ENCODE data around the gene COMMD1. TPM values are rescaled to one million over a fixed set of nuclear protein-coding genes. Genes with fewer than 3 reads are reported as not detected.
A peak's percentile ranks its signal among the peaks of the same experiment; 100 is the strongest.

The COMMD1 gene
- total and polyA plus RNA-seq, 2 experiments from 2014 or later = 54.9 to 83.7 TPM

DNA sequence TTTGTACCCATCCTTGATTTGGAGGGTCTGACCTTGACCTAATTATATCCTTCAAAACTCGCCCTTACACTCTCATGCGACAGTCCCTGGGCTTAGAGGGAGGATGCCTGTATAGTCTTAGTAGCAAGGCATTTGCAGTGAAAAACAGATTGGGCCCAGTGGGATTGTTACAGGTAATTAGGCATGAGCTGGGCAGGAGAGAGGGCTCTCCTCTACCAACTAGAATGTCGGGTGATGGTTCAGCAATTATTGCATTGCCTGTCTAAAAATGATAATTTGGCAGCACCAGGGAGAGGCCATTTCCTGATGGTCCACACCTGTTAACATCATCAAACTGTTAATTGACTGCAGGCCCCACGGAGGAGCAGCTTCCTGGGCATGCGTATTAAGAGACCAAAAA, 32.4 kb downstream of the COMMD1 start:
- peaks cover 9% of the 10 kb centered on the region; the same call in 2 of the 3 replicates for H3K4me1 Mint-ChIP-seq
- H4K20me1 ChIP-seq (replicated peaks; ENCODE audit: insufficient read depth) = no peaks in the 10 kb centered on the region
- no peak for TF ChIP-seq JUNB (IDR thresholded peaks at IDR 0.05; ENCODE audit: unreplicated experiment)
- no peak for TF ChIP-seq EZH2phosphoT487 (IDR thresholded peaks at IDR 0.05; ENCODE audit: unreplicated experiment)
- no peak for TF ChIP-seq CREB1 (CRISPR knock-in tag; IDR thresholded peaks at IDR 0.05; ENCODE audit: low read depth)
- no peak for TF ChIP-seq ZNF331 (CRISPR knock-in tag; IDR thresholded peaks at IDR 0.05; ENCODE audit: low read depth)
- TF ChIP-seq ZNF114 (CRISPR knock-in tag; IDR thresholded peaks at IDR 0.05) = no peak
- TF ChIP-seq, protein P1, sequence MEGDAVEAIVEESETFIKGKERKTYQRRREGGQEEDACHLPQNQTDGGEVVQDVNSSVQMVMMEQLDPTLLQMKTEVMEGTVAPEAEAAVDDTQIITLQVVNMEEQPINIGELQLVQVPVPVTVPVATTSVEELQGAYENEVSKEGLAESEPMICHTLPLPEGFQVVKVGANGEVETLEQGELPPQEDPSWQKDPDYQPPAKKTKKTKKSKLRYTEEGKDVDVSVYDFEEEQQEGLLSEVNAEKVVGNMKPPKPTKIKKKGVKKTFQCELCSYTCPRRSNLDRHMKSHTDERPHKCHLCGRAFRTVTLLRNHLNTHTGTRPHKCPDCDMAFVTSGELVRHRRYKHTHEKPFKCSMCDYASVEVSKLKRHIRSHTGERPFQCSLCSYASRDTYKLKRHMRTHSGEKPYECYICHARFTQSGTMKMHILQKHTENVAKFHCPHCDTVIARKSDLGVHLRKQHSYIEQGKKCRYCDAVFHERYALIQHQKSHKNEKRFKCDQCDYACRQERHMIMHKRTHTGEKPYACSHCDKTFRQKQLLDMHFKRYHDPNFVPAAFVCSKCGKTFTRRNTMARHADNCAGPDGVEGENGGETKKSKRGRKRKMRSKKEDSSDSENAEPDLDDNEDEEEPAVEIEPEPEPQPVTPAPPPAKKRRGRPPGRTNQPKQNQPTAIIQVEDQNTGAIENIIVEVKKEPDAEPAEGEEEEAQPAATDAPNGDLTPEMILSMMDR (conservative IDR thresholded peaks at IDR 0.05; ENCODE audit: low read depth in 2 of 2) = no peak
- TF ChIP-seq, protein P2, sequence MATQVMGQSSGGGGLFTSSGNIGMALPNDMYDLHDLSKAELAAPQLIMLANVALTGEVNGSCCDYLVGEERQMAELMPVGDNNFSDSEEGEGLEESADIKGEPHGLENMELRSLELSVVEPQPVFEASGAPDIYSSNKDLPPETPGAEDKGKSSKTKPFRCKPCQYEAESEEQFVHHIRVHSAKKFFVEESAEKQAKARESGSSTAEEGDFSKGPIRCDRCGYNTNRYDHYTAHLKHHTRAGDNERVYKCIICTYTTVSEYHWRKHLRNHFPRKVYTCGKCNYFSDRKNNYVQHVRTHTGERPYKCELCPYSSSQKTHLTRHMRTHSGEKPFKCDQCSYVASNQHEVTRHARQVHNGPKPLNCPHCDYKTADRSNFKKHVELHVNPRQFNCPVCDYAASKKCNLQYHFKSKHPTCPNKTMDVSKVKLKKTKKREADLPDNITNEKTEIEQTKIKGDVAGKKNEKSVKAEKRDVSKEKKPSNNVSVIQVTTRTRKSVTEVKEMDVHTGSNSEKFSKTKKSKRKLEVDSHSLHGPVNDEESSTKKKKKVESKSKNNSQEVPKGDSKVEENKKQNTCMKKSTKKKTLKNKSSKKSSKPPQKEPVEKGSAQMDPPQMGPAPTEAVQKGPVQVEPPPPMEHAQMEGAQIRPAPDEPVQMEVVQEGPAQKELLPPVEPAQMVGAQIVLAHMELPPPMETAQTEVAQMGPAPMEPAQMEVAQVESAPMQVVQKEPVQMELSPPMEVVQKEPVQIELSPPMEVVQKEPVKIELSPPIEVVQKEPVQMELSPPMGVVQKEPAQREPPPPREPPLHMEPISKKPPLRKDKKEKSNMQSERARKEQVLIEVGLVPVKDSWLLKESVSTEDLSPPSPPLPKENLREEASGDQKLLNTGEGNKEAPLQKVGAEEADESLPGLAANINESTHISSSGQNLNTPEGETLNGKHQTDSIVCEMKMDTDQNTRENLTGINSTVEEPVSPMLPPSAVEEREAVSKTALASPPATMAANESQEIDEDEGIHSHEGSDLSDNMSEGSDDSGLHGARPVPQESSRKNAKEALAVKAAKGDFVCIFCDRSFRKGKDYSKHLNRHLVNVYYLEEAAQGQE (IDR thresholded peaks at IDR 0.05; ENCODE audit: unreplicated experiment) = no peak
- H3K27me3 ChIP-seq (ENCODE audit: insufficient read depth) = no peaks in the 10 kb centered on the region
- H3K36me3 Mint-ChIP-seq (ENCODE audit: low read depth) = peaks cover 2% of the 10 kb centered on the region; the same call in 1 of the 3 replicates
- H3K4me3 ChIP-seq = no peak overlapping the region
- H3K79me2 ChIP-seq (replicated peaks; ENCODE audit: insufficient read depth) = no peaks in the 10 kb centered on the region
- ATAC-seq = no peak
- H3K36me3 ChIP-seq (ENCODE audit: insufficient read depth) = no peaks in the 10 kb centered on the region
- H3F3A ChIP-seq (replicated peaks; ENCODE audit: low read depth) = no peaks in the 10 kb centered on the region
- H3K9me3 Mint-ChIP-seq = no peaks in the 10 kb centered on the region
- no peak overlapping the region for H3K4me2 ChIP-seq
- no peak for DNase-seq (ENCODE audit: low spot score)
- no peak overlapping the region for H2AFZ ChIP-seq
- no peaks in the 10 kb centered on the region for H3K9me2 ChIP-seq (ENCODE audit: insufficient read depth)
- H3K27ac ChIP-seq (ENCODE audit: low read depth) = peak overlapping the region; percentile 41; the same call in 1 of the 2 replicates
- peaks cover 1% of the 10 kb centered on the region for H3K27me3 Mint-ChIP-seq (ENCODE audit: insufficient read depth, low read depth, poor library complexity)
- no peak overlapping the region for H3K27ac Mint-ChIP-seq
- no peaks in the 10 kb centered on the region; the same call in 1 of the 2 replicates for H3K4me1 ChIP-seq (ENCODE audit: insufficient read depth)
- H3K4me3 Mint-ChIP-seq = no peak overlapping the region

DNA sequence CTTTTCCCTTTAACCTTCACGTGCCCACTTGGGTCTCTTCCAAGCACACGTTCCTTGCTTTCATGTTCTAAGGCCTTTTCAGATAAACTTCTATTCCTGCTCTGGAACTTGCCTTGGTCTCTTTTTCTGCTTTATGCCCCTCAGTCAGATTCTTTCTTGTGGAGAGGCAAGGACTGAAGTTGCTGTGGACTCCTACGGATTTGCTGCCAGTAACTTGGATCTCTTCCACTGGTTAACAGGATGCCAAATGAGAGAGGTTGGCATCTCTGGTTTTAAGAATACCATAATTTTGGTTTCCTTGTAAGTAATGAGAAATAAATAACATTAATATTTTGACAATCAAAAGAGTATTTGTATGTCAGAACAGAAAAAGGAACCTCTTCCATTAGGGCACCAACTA, 33.0 kb downstream of the COMMD1 start:
- H3K27me3 ChIP-seq (ENCODE audit: insufficient read depth) = no peaks in the 10 kb centered on the region
- TF ChIP-seq EZH2phosphoT487 (IDR thresholded peaks at IDR 0.05; ENCODE audit: unreplicated experiment) (no peak), ZNF114 (CRISPR knock-in tag; IDR thresholded peaks at IDR 0.05) (no peak), CREB1 (CRISPR knock-in tag; IDR thresholded peaks at IDR 0.05; ENCODE audit: low read depth) (no peak), ZNF331 (CRISPR knock-in tag; IDR thresholded peaks at IDR 0.05; ENCODE audit: low read depth) (no peak), JUNB (IDR thresholded peaks at IDR 0.05; ENCODE audit: unreplicated experiment) (no peak), NANOG (IDR thresholded peaks at IDR 0.05; ENCODE audit: borderline replicate concordance) (no peak)
- TF ChIP-seq, protein P3, sequence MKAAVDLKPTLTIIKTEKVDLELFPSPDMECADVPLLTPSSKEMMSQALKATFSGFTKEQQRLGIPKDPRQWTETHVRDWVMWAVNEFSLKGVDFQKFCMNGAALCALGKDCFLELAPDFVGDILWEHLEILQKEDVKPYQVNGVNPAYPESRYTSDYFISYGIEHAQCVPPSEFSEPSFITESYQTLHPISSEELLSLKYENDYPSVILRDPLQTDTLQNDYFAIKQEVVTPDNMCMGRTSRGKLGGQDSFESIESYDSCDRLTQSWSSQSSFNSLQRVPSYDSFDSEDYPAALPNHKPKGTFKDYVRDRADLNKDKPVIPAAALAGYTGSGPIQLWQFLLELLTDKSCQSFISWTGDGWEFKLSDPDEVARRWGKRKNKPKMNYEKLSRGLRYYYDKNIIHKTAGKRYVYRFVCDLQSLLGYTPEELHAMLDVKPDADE (IDR thresholded peaks at IDR 0.05) = no peak

More for the DNA sequence above, 33.0 kb downstream of the COMMD1 start:
- Histone ChIP-seq H3K27ac (ENCODE audit: low read depth) (0 out of 2 replicates have a peak overlapping the region, but pooled peaks have one; percentile 41), H3K4me3 (no peak overlapping the region), H2AFZ (no peak overlapping the region), H3K9me2 (ENCODE audit: insufficient read depth) (no peaks in the 10 kb centered on the region), H3K79me2 (replicated peaks; ENCODE audit: insufficient read depth) (no peaks in the 10 kb centered on the region), H3K4me1 (ENCODE audit: insufficient read depth) (no peaks in the 10 kb centered on the region; the same call in 1 of the 2 replicates), H3K4me2 (no peak overlapping the region), H3K36me3 (ENCODE audit: insufficient read depth) (no peaks in the 10 kb centered on the region), H4K20me1 (replicated peaks; ENCODE audit: insufficient read depth) (no peaks in the 10 kb centered on the region), H3F3A (replicated peaks; ENCODE audit: low read depth) (no peaks in the 10 kb centered on the region)
- Mint-ChIP-seq H3K27ac (no peak overlapping the region), H3K27me3 (ENCODE audit: insufficient read depth, low read depth, poor library complexity) (peaks cover 3% of the 10 kb centered on the region), H3K4me1 (peaks cover 9% of the 10 kb centered on the region; the same call in 2 of the 3 replicates), H3K9me3 (no peaks in the 10 kb centered on the region), H3K36me3 (ENCODE audit: low read depth) (peaks cover 2% of the 10 kb centered on the region; the same call in 1 of the 3 replicates), H3K4me3 (no peak overlapping the region)
- DNase-seq (ENCODE audit: low spot score) = no peak
- ATAC-seq = no peak

Data from GM23338 (cell line).